MCF 10A (cell line): Measurements from ENCODE around the gene TAOK3. TPM values are rescaled to one million over a fixed set of nuclear protein-coding genes. Genes with fewer than 3 reads are reported as not detected.

Source experiments
- BruUV-seq: library from RNA; stranded (reverse); fragments of 400-500 nt; replicated peaks from 2 replicates; lab custom pipeline; 2021; lab: Mats Ljungman, UMichigan
- CTCF ChIA-PET: fragments of 300-600 bp; sonication (Branson Sonifier 250); formaldehyde crosslinking; extraction: SDS; loops from one replicate; lab custom pipeline; 2021; ENCODE audit warnings: antibody characterized with exemption, inconsistent platforms; lab: Yijun Ruan, JAX
- POLR2A ChIA-PET: fragments of 300-600, 350-650 bp; sonication (Branson Sonifier 250); formaldehyde crosslinking; extraction: SDS; loops from one replicate; lab custom pipeline; 2020; ENCODE audit warnings: antibody characterized with exemption, inconsistent platforms; lab: Yijun Ruan, JAX
- DNase-seq: peaks from one replicate; pipeline ENCODE4 v3.0.0-alpha.2; 2018; ENCODE audit not compliant: unreplicated experiment
- H3K27ac Mint-ChIP-seq: one replicate; pipeline ENCODE4 v1.8.0; 2022; ENCODE audit warnings: mild to moderate bottlenecking, low read depth, mixed read lengths; ENCODE audit not compliant: unreplicated experiment
- H3K27me3 Mint-ChIP-seq: one replicate; pipeline ENCODE4 v1.8.0; 2022; ENCODE audit warnings: mixed read lengths; ENCODE audit not compliant: insufficient read depth, unreplicated experiment
- H3K36me3 Mint-ChIP-seq: one replicate; pipeline ENCODE4 v1.8.0; 2022; ENCODE audit warnings: mild to moderate bottlenecking, moderate library complexity, mixed read lengths; ENCODE audit not compliant: insufficient read depth, unreplicated experiment
- H3K4me1 Mint-ChIP-seq: one replicate; pipeline ENCODE4 v1.8.0; 2022; ENCODE audit warnings: mixed read lengths; ENCODE audit not compliant: insufficient read depth, unreplicated experiment
- H3K4me3 Mint-ChIP-seq: one replicate; pipeline ENCODE4 v1.8.0; 2022; ENCODE audit warnings: mild to moderate bottlenecking, moderate library complexity, mixed read lengths; ENCODE audit not compliant: unreplicated experiment
- H3K9me3 Mint-ChIP-seq: one replicate; pipeline ENCODE4 v1.8.0; 2022; ENCODE audit warnings: mixed read lengths; ENCODE audit not compliant: unreplicated experiment
- CTCF ChIP-seq: fragments of 200-600 bp; IDR thresholded peaks from one replicate; pipeline ENCODE4 v1.8.0; 2022; ENCODE audit warnings: antibody characterized with exemption, mild to moderate bottlenecking; ENCODE audit not compliant: unreplicated experiment
- intact Hi-C: fragments of 100-400 bp; cut with micrococcal nuclease; formaldehyde crosslinking; loops from 2 replicates; pipeline ENCODE4 v1.14.1; 2022
- total RNA-seq: library from RNA; stranded (reverse); gene quantifications from 2 replicates; pipeline ENCODE4 v1.2.3, GENCODE V29; 2022

TAOK3 gene
- total RNA-seq, 1 experiment from 2014 or later, result 28.6 TPM

GRCh38 chr12:118185602-118186397 is 186.9 kb downstream of the TAOK3 start:
- no peak for TF ChIP-seq CTCF
- peaks cover 35% of the 10 kb centered on the region for H3K4me1 Mint-ChIP-seq
- H3K9me3 Mint-ChIP-seq, result no peaks in the 10 kb centered on the region
- no peaks in the 10 kb centered on the region for H3K27me3 Mint-ChIP-seq
- ChIA-PET POLR2A (interaction anchor here (0.8 to 6.1 kb wide), 2 partner anchors 11 to 190 kb away, joined by 3 to 89 read pairs; partner anchors contain the start of genes SUDS3 and TAOK3), CTCF (interaction anchor here (0.6 to 14.4 kb wide), 4 partner anchors 66 to 1709 kb away, joined by 3 to 422 read pairs (median 3); partner anchors contain the start of genes SUDS3 and TAOK3)
- intact Hi-C loops, result loop anchor here (5.0 to 10.0 kb wide), 3 partner anchors 122 to 1359 kb away; no protein-coding TSS in a partner anchor
- BruUV-seq, result no TSS peak
- no peak overlapping the region for H3K4me3 Mint-ChIP-seq
- H3K27ac Mint-ChIP-seq, result peak overlapping the region; percentile 23
- H3K36me3 Mint-ChIP-seq, result peaks cover 10% of the 10 kb centered on the region
- no peak for DNase-seq

GRCh38 chr12:118183711-118184110 is 189.0 kb downstream of the TAOK3 start:
- ChIA-PET POLR2A (interaction anchor here (0.7 to 6.1 kb wide), 4 partner anchors 46 to 192 kb away, joined by 3 to 89 read pairs (median 4); partner anchors contain the start of genes SUDS3 and TAOK3), CTCF (interaction anchor here (0.7 to 14.4 kb wide), 6 partner anchors 8 to 193 kb away, joined by 3 to 422 read pairs (median 8); partner anchors contain the start of genes SUDS3 and TAOK3)
- BruUV-seq, result no TSS peak
- TF ChIP-seq CTCF, result no peak
- H3K9me3 Mint-ChIP-seq, result no peaks in the 10 kb centered on the region
- H3K4me1 Mint-ChIP-seq, result peaks cover 21% of the 10 kb centered on the region
- H3K36me3 Mint-ChIP-seq, result peaks cover 15% of the 10 kb centered on the region
- intact Hi-C loops, result loop anchor here (10.0 kb wide), 2 partner anchors 1231 to 1361 kb away; no protein-coding TSS in a partner anchor
- peak; percentile 9 for DNase-seq
- no peaks in the 10 kb centered on the region for H3K27me3 Mint-ChIP-seq
- H3K4me3 Mint-ChIP-seq, result no peak overlapping the region
- no peak overlapping the region for H3K27ac Mint-ChIP-seq

- TF ChIP-seq CTCF, result no peak
- intact Hi-C loops, result loop anchor here (10.0 kb wide), 2 partner anchors 1232 to 1362 kb away; no protein-coding TSS in a partner anchor
- Mint-ChIP-seq H3K27ac (peak overlapping the region; percentile 60), H3K27me3 (no peaks in the 10 kb centered on the region), H3K36me3 (peaks cover 15% of the 10 kb centered on the region), H3K9me3 (no peaks in the 10 kb centered on the region), H3K4me1 (peaks cover 21% of the 10 kb centered on the region), H3K4me3 (no peak overlapping the region)
- CTCF ChIA-PET, result interaction anchor here (0.6 to 14.4 kb wide), 16 partner anchors 10 to 208 kb away, joined by 3 to 422 read pairs (median 4); partner anchors contain the start of genes SUDS3 and TAOK3
- POLR2A ChIA-PET, result interaction anchor here (1.0 to 6.1 kb wide), 3 partner anchors 134 to 192 kb away, joined by 3 to 89 read pairs (median 4); partner anchors contain the start of genes SUDS3 and TAOK3
- BruUV-seq, result no TSS peak
- no peak for DNase-seq
Measured at GRCh38 chr12:118183155-118183554, 189.6 kb downstream of the TAOK3 start.
